ENCODE measurements around the gene HJV.

Gene HJV

DNA sequence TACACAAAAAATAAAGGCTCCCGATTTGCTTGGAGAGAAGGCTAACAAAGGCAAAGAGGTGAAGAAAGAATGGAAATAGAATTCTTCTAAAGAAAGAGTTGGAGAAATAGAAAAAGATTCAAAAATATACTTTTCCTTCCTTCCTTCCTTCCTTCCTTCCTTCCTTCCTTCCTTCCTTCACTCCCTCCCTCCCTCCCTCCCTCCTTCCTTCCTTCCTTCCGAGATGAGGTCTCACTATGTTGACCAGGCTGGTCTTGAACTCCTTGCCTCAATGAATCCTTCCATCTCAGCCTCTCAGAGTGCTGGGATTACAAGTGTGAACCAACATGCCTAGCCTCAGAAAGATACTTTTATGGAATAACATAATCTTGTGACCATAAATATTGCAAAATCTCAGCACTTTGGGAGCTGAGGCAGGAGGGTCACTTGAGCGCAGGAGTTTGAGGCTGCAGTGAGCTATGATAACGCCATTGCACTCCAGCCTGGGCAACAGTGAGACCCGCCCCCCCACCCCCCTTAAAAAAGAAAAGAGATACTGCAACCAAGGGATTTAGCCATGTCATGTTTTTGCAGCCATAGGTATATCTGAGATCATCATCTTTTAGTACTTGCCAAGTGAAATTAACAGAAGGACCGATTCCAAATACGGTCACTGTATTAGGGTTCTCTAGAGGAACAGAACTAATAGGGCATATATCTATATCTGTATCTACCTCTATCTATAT lies 1.0 kb upstream of the HJV start:
- DNase-seq (ENCODE audit: low read depth), result no peak

DNA sequence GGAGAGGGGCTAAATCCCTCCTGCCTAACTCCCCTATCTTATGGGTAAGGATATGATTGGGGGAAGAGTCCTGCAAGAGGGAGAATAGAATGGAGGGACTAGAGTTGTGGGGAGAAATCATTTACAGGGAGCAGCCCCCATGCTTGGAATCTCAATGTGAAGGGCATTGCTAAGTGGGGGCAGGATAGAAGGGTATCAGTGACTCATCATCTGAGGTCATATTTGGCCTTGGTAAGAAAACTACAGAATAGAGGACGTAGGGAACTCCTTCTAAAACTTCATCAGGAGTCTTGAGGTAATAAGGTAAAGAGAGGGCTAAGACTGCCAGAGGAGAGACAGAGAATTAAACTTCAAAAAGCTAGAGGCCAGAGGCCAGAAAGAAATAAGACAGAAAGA lies 487 bp downstream of the HJV start:
- DNase-seq (ENCODE audit: low read depth), result peak; percentile 32

DNA sequence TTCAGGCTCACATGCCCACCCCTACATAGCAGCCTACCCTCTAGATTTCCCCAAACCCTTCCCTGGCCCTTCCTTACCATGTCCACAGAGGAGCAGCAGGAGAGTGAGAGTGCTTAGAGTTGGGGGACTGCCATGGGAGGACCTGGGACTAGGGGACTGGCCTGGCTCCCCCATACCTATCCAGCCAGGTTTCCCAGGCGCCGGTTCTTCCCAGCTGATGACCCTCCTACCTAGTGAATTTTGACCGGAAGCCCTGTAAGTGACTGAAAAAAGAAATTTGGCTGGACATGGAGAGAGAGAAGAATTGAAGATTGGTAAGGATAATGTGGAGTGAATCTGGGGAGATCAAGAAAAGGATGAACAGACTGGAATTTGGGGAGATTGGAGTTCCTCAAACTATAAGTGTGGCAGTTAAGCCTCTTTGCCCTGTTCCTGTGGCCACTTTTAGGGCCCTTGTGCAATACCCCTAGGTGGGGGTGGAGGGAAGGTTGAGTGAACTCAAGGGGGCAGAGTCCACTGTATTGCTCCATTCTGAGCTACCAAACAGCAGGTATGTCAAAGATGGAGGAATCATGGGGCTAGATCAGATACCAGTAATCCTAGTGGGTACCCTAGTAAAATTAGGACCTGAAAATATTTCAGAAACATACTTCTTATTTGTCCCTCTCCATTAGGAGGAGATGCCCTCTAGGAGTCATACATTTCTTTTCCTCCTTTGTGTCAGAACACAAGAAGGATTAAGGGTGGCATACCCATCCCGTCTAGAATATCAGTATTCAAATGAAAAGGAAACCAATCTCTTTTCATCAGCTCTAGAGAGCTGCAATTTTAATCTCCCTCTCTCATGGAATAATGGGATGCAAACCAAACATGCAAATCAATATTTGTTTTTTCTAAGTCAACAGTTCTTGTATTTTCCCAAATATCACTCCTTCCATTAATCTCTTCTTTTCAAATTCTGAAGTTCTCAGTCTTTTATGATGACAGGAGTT lies 1.2 kb downstream of the HJV start:
- no peak for DNase-seq (ENCODE audit: low read depth)

DNA sequence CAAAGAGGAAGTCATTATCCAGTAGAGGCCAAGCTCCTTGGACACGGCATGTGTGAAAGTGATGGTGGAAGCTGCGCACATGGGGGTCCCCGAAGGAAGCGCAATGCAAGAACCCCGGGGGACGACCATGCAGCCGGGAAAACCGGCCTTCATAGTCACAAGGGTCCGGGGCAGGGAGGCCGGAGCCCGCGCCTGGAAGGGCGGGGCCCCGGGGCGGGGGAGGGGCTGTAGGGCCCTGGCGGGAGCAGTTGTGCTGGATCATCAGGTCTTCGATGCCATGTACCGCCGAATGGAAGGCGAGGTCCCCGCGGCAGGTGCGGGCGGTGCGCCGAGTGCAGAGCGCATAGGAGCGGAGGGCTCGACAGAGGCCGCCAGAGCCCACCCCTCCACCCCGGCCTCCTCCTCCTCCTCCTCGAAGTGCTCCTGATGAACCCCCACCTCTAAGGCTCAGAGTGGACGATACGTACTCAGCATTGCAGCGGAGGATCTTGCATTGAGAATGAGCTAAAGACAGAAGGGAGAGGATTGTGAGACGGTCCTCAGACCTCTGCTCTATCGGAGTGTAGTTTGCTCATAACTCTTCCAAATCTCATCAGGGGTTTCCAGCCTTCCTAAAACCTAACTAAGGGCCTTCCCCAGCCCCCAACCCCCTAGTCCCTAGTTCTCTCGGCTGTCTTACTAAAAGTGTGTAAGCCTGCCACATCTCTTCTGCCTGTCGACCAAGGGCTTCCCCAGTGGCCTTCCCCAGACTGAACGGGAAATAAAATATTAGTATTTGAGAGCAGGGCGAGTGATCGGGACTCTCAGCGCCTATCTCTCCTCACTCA lies 2.1 kb downstream of the HJV start:
- DNase-seq (ENCODE audit: low read depth), result no peak

DNA sequence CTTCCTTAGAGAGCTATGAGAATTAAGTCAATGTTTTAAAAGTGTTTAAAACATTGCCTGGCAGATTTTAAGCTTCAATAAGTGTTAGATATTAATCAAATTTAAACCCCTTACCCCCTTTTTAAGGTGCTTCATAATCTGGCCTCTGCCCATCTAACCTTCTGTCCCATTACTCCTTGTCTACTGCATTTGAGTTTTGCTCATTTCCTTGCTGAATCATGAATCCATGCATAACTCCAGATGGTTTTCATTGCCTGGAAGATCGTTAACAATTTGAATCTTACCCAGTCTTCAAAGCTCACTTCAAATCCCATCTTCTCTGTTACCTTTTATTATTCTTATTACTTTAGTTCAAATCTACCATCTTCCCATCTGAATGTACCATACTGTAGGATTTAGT lies 4.6 kb downstream of the HJV start:
- DNase-seq (ENCODE audit: low read depth), result no peak

DNA sequence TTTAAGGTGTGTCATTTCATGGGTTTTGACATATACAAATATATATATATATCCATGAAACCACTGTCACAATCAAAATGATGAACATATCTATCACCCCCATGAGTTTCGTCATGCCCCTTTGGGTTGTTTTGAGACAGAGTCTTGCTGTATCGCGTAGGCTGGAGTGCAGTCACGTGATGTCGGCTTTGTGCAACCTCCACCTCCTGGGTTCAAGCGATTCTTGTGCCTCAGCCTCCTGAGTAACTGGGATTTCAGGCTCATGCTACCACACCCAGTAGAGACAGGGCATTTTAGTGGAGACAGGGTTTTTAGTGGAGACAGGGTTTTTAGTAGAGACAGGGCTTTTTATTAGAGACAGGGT lies 8.0 kb downstream of the HJV start:
- DNase-seq (ENCODE audit: low read depth), result no peak

DNA sequence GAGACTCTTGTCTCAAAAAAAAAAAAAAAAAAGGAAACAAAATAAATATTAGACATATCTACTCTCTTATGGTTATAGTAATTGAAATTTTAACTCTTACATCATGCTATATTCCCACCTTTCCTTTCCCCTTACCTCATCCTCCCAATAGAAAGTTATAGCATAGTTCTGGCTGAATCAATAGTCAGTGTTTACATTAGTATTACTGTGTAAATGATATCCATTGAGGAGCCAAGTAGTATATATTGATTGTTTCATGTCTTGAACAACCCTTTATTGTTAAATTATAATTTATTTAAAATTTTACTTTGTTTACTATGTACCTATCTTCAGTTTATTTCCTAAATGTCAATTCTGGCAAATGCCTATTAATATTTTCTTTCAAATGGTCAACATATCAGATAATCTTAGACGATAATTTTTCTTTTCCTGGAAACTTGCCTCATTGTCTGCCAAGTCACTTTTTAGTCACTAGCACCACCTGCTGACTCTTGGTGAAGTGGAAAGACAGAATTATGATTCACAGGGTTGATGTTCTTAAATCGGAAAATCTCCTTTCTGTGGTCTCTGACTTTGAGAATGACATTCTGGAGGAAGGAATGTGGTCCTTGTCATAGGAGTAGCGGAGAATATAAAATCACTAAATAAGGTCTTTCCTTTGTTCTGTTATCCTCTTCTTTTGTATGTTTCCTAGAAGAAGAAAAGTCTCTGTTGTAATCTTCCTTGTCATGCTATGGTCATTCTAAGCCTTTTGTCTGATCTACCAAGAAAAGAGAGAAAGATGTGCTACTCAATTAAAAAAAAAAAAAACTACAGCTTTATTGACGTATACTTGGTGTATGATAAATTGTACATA lies 8.6 kb downstream of the HJV start:
- peak; percentile 81 for DNase-seq (ENCODE audit: low read depth)

DNA sequence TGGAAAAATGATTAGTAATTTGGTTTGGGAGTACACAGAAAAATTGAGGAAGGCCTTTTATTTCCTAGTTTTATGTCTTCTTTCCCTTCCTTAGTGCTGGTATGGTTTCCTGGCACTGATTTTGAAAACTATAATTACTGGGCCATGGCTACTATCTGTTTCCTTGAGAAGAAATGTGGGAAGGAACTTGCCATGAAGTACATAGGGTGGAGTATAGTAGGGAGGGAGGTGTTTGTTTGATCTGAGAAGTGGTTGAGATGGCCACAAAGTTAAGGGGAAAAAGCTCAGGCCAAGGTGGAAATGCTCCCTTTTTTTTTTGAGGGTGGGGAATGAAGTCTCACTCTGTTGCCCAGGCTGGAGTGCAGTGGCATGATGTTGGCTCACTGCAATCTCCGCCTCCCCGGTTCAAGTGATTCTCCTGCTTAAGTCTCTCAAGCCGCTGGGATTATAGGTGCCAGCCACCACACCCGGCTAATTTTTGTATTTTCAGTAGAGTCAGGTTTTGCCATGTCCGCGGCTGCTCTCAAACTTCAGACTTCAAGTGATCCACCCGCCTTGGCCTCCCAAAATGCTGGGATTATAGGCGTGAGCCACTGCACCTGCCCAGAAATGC lies 11.3 kb downstream of the HJV start:
- DNase-seq (ENCODE audit: low read depth), result no peak

DNA sequence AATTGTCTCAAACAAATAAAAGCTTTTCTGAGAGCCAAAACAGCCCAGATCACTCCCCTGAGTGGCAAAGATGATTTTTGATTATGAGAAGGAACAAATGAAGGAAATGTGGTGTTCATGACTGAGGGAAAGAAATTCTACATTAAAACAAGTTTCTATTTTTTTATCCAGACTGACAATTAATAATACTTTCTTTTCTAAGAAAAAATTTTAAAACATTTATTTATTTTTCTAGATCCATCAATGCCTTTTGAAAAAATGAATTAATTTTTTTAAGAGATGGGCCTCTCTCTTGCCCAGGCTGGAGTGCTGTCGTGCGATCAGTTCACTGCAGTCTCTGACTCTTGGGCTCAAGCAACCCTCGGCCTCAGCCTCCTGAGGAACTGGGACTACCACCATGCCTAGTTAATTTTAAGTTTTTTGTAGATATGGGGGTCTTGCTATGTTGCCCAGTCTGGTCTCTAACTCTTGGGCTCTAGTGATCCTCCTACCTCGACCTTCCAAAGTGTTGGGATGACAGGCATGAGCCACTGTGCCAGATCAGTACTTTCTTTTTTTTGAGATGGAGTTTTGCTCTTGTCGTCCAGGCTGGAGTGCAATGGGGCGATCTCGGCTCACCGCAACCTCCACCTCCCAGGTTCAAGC lies 13.9 kb downstream of the HJV start:
- no peak for DNase-seq (ENCODE audit: low read depth)

DNA sequence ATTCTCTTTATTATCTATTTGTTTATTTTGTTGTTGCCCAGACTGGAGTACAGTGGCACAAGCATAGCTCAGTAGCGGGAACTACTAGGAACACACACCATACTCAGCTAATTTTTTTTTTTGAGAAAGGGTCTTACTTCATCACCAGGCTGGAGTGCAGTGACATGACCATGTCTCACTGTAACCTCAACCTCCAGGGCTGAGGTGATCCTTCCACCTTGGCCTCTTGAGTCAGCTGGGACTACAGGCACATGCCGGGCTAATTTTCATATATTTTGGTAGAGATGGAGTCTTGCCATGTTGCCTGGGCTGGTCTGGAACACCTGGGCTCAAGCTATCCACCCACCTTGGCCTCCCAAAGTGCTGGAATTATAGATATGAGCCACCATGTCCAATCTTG lies 19.8 kb downstream of the HJV start:
- no peak for DNase-seq (ENCODE audit: low read depth)

DNA sequence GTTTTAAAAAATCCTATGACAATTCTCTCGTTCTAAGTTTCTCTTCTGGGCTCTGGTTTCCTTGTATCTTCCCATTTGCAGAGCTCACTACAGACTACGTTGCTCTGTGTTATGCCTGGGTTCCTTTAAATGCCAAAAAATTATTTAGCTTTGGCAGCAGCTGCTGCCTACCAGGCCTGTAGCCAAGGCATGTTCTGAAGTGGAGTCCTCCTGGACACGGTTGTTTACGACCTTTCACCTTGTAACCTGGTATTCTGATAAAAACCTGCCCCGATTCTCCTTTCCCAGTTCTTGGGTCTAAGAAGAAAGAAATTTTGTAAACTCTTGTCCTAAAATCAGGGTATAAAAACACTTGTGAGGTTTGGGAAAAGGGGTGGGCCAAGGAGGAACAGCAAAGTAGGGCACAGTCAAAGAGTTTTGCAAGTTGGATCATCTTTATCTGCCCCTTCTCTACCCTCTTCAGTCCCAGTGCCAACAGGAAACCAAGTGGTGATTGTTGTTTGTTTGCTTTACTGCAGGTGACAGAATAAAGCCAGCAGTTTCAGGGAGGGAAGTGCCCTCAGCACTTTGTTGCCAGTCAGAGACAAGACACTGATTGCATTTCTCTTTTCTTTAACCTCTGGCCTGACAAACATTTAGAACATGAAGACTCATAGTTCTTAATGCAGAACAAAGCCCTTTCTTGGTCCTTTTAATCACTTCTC lies 22.1 kb downstream of the HJV start:
- DNase-seq (ENCODE audit: low read depth), result peak; percentile 15

DNA sequence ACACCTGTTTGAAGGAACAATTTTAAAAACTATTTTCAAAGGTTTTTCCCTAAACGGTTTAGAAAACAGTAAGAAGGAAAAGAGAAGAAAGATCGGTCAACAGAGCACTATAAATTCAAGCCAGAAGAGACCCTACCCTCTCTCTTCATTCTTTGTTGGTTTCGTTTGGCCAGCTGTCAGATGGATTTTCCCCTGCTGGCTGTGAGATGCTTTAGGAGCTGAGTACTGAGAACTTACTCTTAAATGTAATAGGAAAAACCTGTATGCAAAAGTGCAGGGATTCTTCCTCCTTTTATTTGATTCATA lies 23.9 kb downstream of the HJV start:
- no peak for DNase-seq (ENCODE audit: low read depth)

DNA sequence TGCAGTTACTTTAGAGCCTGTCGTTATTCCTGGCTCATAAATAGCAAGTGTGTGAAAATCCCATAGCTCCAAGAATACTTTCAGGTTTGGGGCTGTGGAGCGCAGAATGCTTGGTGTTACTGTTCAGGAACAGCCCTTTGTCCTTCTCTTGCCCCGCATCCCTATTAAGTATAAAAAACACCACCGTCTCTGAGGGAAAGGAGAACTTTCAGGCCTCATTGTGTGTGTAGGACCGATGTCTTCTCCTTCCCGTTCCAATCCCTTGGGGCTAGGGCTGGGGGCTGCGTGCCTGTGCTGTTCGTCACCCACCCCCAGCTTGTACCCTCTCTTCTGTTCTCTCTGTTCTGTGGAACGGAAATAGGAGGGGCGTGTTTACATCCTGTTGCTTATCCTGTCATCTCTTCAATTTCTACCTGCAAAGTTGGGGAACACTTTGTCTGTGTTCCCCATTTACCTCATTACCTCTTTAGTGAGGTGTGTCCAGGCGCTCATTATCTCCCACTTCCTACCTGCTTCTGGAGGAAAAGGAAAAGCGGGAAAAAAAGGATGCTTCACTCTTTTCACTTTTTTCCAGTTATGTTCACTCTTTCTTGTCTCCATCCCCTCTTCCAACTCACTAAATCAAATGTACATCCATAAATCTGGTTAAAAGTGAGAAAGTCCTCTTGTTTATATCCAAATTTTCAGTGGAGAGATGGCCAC lies 24.4 kb downstream of the HJV start:
- DNase-seq (ENCODE audit: low read depth), result peak; percentile 37

DNA sequence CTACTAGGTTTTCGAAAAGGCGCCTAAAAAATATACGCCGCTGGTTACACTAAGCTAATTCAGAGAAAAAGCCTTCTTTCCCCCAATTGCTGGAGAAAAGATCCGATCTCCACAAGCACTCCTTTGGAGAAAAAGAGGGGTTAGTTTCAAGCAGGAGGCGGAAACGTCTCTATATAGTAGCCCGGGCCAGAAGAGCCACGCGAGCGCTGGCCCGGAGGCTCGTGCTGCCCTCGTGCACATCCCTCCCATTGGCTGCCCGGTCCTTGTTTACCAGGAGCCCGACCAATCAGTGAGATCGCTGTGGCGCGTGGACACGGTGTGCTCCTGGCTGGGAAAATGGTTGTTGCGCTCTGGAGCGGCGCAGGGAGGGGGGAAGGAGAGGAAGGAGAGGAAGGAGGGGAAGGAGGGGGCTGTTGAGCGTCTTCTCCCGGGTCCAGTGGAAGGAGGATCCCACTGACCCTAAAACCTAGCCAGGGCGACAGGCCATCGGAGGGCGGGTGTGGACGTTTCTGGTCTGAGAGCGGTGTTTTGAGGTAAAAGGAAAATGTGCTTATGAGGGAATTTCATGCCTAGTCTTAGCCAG lies 25.0 kb downstream of the HJV start, which contains the start of gene TXNIP:
Gene TXNIP, minus strand, starts transcription at position 147 of the 583 bp plus-strand sequence. CDS start 313 bp downstream, outside the sequence.
- DNase-seq (ENCODE audit: low read depth), result peak; percentile 98

DNA sequence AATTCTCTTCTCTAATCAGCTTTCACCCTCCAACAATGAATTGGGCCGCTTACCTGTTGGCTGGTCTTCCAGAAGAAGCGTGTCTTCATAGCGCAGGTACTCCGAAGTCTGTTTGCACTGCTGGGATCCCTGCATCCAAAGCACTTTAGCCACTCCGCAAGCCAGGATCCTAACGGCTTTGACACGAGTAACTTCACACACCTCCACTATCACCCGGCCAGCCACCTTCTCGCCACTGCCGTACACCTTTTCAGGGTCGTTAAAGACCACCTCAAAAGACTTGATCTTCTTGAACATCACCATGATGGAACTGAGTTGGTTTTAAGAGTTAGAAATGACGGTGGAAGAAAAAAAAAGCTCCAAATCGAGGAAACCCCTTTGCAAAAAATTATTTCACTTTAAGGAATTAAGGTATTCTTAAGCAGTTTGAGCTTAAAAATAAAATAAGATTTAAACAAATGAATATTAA lies 25.5 kb downstream of the HJV start:
- no peak for DNase-seq (ENCODE audit: low read depth)

DNA sequence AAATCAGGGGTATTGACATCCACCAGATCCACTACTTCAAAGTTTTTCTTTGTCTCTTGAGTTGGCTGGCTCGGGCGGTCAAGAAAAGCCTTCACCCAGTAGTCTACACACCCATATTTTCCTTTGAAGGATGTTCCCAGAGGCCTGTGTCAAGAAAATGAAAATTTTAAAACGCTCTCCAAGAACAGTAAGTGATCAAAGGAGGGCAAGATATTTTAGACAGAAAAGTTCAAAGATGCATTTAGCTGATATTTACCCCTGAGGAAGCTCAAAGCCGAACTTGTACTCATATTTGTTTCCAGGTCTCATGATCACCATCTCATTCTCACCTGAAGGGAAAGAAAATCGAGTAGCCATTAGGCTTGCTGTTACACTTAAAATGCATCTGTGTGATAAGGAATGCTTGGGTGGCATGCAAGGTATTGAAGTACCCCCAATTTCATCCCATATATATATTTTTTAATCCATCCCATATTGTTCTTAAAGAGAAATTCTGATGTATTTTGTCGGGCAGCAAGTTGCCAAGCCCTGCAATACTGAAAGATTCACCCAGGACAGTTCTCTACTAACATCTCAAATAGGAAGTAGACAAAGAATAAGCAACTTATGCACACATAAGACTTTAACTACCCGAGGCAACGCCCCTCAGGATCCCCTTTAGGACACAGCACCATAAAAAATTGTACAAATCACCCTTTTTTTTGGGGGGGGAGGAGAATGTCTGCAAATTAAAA lies 26.2 kb downstream of the HJV start:
- DNase-seq (ENCODE audit: low read depth), result no peak

DNA sequence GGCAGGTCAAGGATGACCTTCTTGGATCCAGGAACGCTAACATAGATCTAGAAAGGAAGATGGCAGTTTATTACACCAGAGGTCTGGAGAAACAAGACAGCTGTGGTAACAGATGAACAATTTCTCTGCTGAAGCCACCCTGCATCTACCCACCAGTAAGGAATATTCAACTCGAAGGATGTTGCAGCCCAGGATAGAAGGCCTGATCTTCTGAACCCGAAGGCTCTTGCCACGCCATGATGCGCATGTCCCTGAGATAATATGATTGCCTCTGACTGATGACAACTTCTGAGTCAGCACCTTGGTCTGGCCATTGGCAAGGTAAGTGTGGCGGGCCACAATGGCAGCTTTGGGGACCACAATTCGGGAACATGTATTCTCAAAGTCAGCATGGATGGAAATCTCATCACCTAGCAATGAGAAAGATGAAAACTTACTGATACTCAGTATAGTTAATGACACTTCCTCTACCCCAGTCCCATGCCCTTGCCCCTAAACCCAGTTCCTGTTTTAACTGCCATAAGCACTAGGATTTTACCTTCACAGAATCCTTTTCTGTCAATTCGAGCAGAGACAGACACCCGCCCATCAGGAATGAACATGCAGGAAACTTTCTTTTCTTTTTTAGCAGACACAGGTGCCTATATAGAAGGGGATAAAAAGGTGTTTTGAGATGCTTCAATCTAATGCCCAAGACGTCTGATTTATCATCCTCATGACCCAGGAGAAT lies 27.0 kb downstream of the HJV start:
- peak; percentile 23 for DNase-seq (ENCODE audit: low read depth)

Data from amniotic epithelial cell (primary cell).